GM23338 (cell line): Measurements from ENCODE around the gene ZBTB20. TPM values are rescaled to one million over a fixed set of nuclear protein-coding genes. Genes with fewer than 3 reads are reported as not detected.

Experiments used
- ATAC-seq: fragments of 200-7000 bp; cut with Tn5 transposase; 3 replicates; pipeline ENCODE4 v1.9.1; 2020
- DNase-seq: peaks from one replicate; pipeline ENCODE4 v3.0.0-alpha.2; 2015; ENCODE audit warnings: low spot score
- H2AFZ ChIP-seq: fragments of 200-600 bp; sonication (generic); 2 replicates; pipeline ENCODE4 v1.8.0; 2016; ENCODE audit warnings: antibody characterized with exemption, mild to moderate bottlenecking, moderate library complexity
- H3F3A ChIP-seq: fragments of 200-600 bp; sonication (generic); replicated peaks from 2 replicates; pipeline ENCODE4 v1.8.0; 2017; ENCODE audit warnings: antibody characterized with exemption, mixed run types, low read depth
- H3K27ac ChIP-seq: fragments of 200-600 bp; sonication (generic); 2 replicates; pipeline ENCODE4 v1.6.1; 2016; ENCODE audit warnings: low read depth
- H3K27me3 ChIP-seq: fragments of 200-600 bp; sonication (generic); 2 replicates; pipeline ENCODE4 v1.8.0; 2016; ENCODE audit warnings: mild to moderate bottlenecking, mixed run types, moderate library complexity; ENCODE audit not compliant: insufficient read depth
- H3K36me3 ChIP-seq: fragments of 200-600 bp; sonication (generic); 2 replicates; pipeline ENCODE4 v1.8.0; 2016; ENCODE audit warnings: mild to moderate bottlenecking; ENCODE audit not compliant: insufficient read depth
- H3K4me1 ChIP-seq: fragments of 200-600 bp; sonication (generic); 2 replicates; pipeline ENCODE4 v1.8.0; 2016; ENCODE audit warnings: mild to moderate bottlenecking, moderate library complexity; ENCODE audit not compliant: insufficient read depth
- H3K4me2 ChIP-seq: fragments of 200-600 bp; sonication (generic); 2 replicates; pipeline ENCODE4 v1.7.1; 2017; ENCODE audit warnings: mixed run types
- H3K4me3 ChIP-seq: fragments of 200-600 bp; sonication (generic); 2 replicates; pipeline ENCODE4 v1.6.1; 2016; ENCODE audit warnings: mixed run types
- H3K79me2 ChIP-seq: fragments of 200-600 bp; sonication (generic); replicated peaks from 2 replicates; pipeline ENCODE4 v1.8.0; 2017; ENCODE audit warnings: mild to moderate bottlenecking; ENCODE audit not compliant: insufficient read depth
- H3K9me2 ChIP-seq: fragments of 200-600 bp; sonication (generic); 2 replicates; pipeline ENCODE4 v1.8.0; 2017; ENCODE audit not compliant: insufficient read depth
- H4K20me1 ChIP-seq: fragments of 200-600 bp; sonication (generic); replicated peaks from 2 replicates; pipeline ENCODE4 v1.8.0; 2017; ENCODE audit warnings: mild to moderate bottlenecking; ENCODE audit not compliant: insufficient read depth
- H3K27ac Mint-ChIP-seq: 2 replicates; pipeline ENCODE4 v1.8.0; 2020; ENCODE audit warnings: inconsistent platforms, mild to moderate bottlenecking, moderate library complexity, mixed read lengths
- H3K27me3 Mint-ChIP-seq: 3 replicates; pipeline ENCODE4 v1.8.0; 2022; ENCODE audit warnings: low read depth, mild to moderate bottlenecking, moderate library complexity, mixed read lengths, inconsistent platforms; ENCODE audit not compliant: insufficient read depth, poor library complexity
- H3K36me3 Mint-ChIP-seq: 3 replicates; pipeline ENCODE4 v1.8.0; 2021; ENCODE audit warnings: low read depth, mild to moderate bottlenecking, inconsistent platforms, moderate library complexity, mixed read lengths
- H3K4me1 Mint-ChIP-seq: 3 replicates; pipeline ENCODE4 v1.8.0; 2020; ENCODE audit warnings: mild to moderate bottlenecking, inconsistent platforms, mixed read lengths
- H3K4me3 Mint-ChIP-seq: 3 replicates; pipeline ENCODE4 v1.8.0; 2021; ENCODE audit warnings: moderate library complexity, mild to moderate bottlenecking, inconsistent platforms, mixed read lengths
- H3K9me3 Mint-ChIP-seq: 3 replicates; pipeline ENCODE4 v1.8.0; 2020; ENCODE audit warnings: moderate library complexity, mild to moderate bottlenecking, inconsistent platforms, mixed read lengths
- CREB1 ChIP-seq: fragments of 250-450 bp; sonication (Bioruptor Pico); IDR thresholded peaks from 2 replicates; pipeline ENCODE4 v1.5.0; 2020; ENCODE audit warnings: low read depth, mild to moderate bottlenecking, moderate library complexity
- CTCF ChIP-seq, 2 experiments: fragments of 200-600 bp in 1 of 2; sonication (generic) in 1 of 2; conservative IDR thresholded peaks; 2 replicates each; pipeline versions ENCODE4 v1.5.1 to v1.6.1; 2016 to 2017; ENCODE audit warnings: antibody characterized with exemption in 2 of 2, low read depth in 2 of 2, mild to moderate bottlenecking in 2 of 2, moderate library complexity in 1 of 2
- ETS1 ChIP-seq: IDR thresholded peaks from 2 replicates; pipeline ENCODE4 v1.6.1; 2016; ENCODE audit warnings: antibody characterized with exemption
- EZH2 ChIP-seq: fragments of 200-600 bp; sonication (generic); IDR thresholded peaks from one replicate; pipeline ENCODE4 v1.8.0; 2017; ENCODE audit warnings: antibody characterized with exemption, mild to moderate bottlenecking, low read depth; ENCODE audit not compliant: unreplicated experiment
- EZH2phosphoT487 ChIP-seq: fragments of 200-600 bp; sonication (generic); IDR thresholded peaks from one replicate; pipeline ENCODE4 v1.8.1; 2018; ENCODE audit warnings: antibody characterized with exemption; ENCODE audit not compliant: unreplicated experiment
- JUNB ChIP-seq: IDR thresholded peaks from one replicate; pipeline ENCODE4 v1.6.1; 2016; ENCODE audit warnings: antibody characterized with exemption; ENCODE audit not compliant: unreplicated experiment
- NANOG ChIP-seq: IDR thresholded peaks from 2 replicates; pipeline ENCODE4 v1.6.1; 2016; ENCODE audit warnings: antibody characterized with exemption, borderline replicate concordance
- POLR2AphosphoS5 ChIP-seq: IDR thresholded peaks from 2 replicates; pipeline ENCODE4 v1.6.1; 2016; ENCODE audit warnings: antibody characterized with exemption, low read depth
- REST ChIP-seq: IDR thresholded peaks from one replicate; pipeline ENCODE4 v1.6.1; 2018; ENCODE audit warnings: antibody characterized with exemption; ENCODE audit not compliant: unreplicated experiment
- STAT1 ChIP-seq: IDR thresholded peaks from one replicate; pipeline ENCODE4 v1.6.1; 2016; ENCODE audit warnings: antibody characterized with exemption; ENCODE audit not compliant: unreplicated experiment
- ZNF114 ChIP-seq: fragments of 250-450 bp; sonication (Bioruptor Pico); IDR thresholded peaks from 2 replicates; pipeline ENCODE4 v1.5.0; 2020; ENCODE audit warnings: mild to moderate bottlenecking, moderate library complexity
- ZNF331 ChIP-seq: fragments of 250-450 bp; sonication (Bioruptor Pico); IDR thresholded peaks from 2 replicates; pipeline ENCODE4 v1.5.0; 2020; ENCODE audit warnings: low read depth, mild to moderate bottlenecking, moderate library complexity
- ZNF462 ChIP-seq: fragments of 250-450 bp; sonication (Bioruptor Pico); IDR thresholded peaks from 2 replicates; pipeline ENCODE4 v1.5.0; 2020; ENCODE audit warnings: mild to moderate bottlenecking, moderate library complexity
- polyA plus RNA-seq: library from polyadenylated mRNA; unstranded; fragments of >200 nt; fragmentation: Nextera tagmentation; extraction: Ambion mirVana; gene quantifications from 2 replicates; pipeline ENCODE4 v1.2.1, GENCODE V29; 2016
- total RNA-seq: library from RNA; depleted of rRNA; stranded (reverse); fragments of >200 nt; shearing (Covaris generic); gene quantifications from 2 replicates; pipeline ENCODE4 v1.2.3, GENCODE V29; 2014

Gene ZBTB20
- total and polyA plus RNA-seq, 2 experiments from 2014 or later = 2.0 to 3.3 TPM

GRCh38 chr3:115120597-115120996, 26.5 kb downstream of the ZBTB20 start (continued):
- no peak for TF ChIP-seq NANOG
- no peak for TF ChIP-seq EZH2phosphoT487

- DNase-seq (no peak), ATAC-seq (no peak)
- Histone ChIP-seq H3K27me3 (no peaks in the 10 kb centered on the region), H3K4me3 (no peak overlapping the region), H4K20me1 (no peaks in the 10 kb centered on the region), H3K4me2 (no peak overlapping the region), H3F3A (no peaks in the 10 kb centered on the region), H3K4me1 (no peaks in the 10 kb centered on the region), H3K79me2 (no peaks in the 10 kb centered on the region), H2AFZ (no peak overlapping the region), H3K9me2 (no peaks in the 10 kb centered on the region), H3K36me3 (no peaks in the 10 kb centered on the region), H3K27ac (no peak overlapping the region)
- Mint-ChIP-seq H3K27ac (no peak overlapping the region), H3K27me3 (no peaks in the 10 kb centered on the region), H3K36me3 (no peaks in the 10 kb centered on the region), H3K4me3 (no peak overlapping the region), H3K4me1 (no peaks in the 10 kb centered on the region), H3K9me3 (no peaks in the 10 kb centered on the region)
- TF ChIP-seq ZNF331 (CRISPR knock-in tag) (no peak), ZNF462 (no peak), CTCF (conservative IDR thresholded peaks at IDR 0.05; ENCODE audit: low read depth in 2 of 2) (no peak), JUNB (no peak), REST (no peak), ETS1 (no peak), EZH2 (no peak), CREB1 (CRISPR knock-in tag) (no peak), EZH2phosphoT487 (no peak), STAT1 (no peak), POLR2AphosphoS5 (no peak), ZNF114 (CRISPR knock-in tag) (no peak), NANOG (no peak)
Measured at GRCh38 chr3:115113367-115113766, 33.7 kb downstream of the ZBTB20 start.
